ENCODE data around the gene DCAF10.

DCAF10 gene

DNA sequence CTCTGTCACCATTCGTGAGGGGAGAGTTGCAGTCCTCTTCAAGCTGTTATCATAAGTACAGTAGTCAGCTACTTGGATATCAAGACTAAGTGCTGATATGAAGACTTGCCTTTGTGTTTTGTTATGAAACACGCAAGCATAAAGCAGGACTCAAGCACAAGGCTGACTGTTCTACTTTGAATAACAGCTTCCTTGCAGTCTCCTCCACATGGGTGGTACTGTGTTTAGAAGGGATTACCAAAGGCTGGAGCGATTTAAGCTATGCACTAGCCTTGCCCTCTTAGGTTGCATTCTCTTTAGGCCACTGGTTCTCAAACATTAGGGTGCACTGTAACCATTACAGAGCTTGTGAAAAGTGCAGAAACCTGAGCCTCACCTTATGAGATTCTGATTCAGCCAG is 61.9 kb downstream of the DCAF10 start:
- Histone ChIP-seq H3K36me3 (ENCODE audit: control insufficient read depth, insufficient read depth, low read length) (peaks cover 11% of the 10 kb centered on the region), H3K27me3 (replicated peaks; ENCODE audit: control insufficient read depth, insufficient read depth, low read length) (no peaks in the 10 kb centered on the region), H3K4me3 (replicated peaks; ENCODE audit: low read depth, low read length) (no peak overlapping the region)
- no peak for DNase-seq (ENCODE audit: extremely low read depth, insufficient read length)
- TF ChIP-seq, protein P1, sequence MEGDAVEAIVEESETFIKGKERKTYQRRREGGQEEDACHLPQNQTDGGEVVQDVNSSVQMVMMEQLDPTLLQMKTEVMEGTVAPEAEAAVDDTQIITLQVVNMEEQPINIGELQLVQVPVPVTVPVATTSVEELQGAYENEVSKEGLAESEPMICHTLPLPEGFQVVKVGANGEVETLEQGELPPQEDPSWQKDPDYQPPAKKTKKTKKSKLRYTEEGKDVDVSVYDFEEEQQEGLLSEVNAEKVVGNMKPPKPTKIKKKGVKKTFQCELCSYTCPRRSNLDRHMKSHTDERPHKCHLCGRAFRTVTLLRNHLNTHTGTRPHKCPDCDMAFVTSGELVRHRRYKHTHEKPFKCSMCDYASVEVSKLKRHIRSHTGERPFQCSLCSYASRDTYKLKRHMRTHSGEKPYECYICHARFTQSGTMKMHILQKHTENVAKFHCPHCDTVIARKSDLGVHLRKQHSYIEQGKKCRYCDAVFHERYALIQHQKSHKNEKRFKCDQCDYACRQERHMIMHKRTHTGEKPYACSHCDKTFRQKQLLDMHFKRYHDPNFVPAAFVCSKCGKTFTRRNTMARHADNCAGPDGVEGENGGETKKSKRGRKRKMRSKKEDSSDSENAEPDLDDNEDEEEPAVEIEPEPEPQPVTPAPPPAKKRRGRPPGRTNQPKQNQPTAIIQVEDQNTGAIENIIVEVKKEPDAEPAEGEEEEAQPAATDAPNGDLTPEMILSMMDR (IDR thresholded peaks at IDR 0.05; ENCODE audit: insufficient read depth, low read length, poor library complexity, severe bottlenecking) = no peak

DNA sequence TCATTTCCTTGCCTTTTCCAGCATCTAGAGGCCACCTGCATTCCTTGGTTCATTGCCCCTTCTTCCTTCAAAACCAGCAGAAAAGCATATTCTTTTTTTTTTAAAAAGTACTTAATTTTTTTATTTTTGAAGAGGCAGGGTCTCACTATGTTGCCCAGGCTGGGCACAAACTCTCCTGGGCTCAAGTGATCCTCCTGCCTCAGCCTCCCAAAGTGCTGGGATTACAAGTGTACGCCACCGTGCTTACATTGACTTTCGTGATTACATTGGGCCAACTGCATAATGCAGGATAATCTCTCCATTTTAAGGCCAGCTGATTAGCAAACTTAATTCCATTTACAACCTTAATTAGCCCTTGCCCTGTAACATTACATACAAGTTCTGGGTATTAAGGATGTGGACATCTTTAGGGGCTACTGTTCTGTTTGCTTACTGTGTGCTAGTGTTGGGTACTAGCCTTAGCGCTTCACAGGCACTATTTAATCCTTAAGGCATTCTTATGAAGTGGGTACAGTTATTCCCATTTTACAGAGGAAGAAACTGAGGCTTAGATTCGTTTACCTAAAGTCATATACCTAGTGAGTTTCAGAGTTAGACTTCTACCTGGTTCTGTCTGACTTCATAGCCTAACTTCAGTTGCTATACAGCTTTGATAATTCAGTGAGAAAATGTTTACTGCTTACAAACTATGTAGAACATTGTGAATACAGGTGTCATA is 69.6 kb downstream of the DCAF10 start:
- Histone ChIP-seq H3K27me3 (replicated peaks; ENCODE audit: control insufficient read depth, insufficient read depth, low read length) (no peaks in the 10 kb centered on the region), H3K4me3 (replicated peaks; ENCODE audit: low read depth, low read length) (no peak overlapping the region), H3K36me3 (ENCODE audit: control insufficient read depth, insufficient read depth, low read length) (no peaks in the 10 kb centered on the region)
- TF ChIP-seq, protein P1 (IDR thresholded peaks at IDR 0.05; ENCODE audit: insufficient read depth, low read length, poor library complexity, severe bottlenecking) = no peak
- DNase-seq (ENCODE audit: extremely low read depth, insufficient read length) = no peak

DNA sequence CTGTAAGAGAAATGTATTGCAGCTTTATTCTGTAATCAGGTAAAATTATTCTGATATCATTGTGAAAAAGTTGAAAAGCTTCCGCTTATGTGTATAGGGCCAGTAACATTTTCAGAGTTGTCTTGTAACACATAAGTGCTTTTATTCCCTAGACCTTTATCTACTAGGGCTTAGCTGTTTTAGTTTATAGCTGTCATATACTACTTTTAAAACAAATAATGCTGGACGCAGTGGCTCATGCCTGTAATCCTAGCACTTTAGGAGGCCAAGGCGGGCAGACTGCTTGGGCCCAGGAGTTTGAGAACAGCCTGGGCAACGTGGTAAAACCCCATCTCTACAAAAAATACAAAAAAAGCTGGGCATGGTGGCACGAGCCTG is 70.2 kb downstream of the DCAF10 start:
- H3K36me3 ChIP-seq (ENCODE audit: control insufficient read depth, insufficient read depth, low read length) = no peaks in the 10 kb centered on the region
- no peak for DNase-seq (ENCODE audit: extremely low read depth, insufficient read length)
- H3K4me3 ChIP-seq (replicated peaks; ENCODE audit: low read depth, low read length) = no peak overlapping the region
- no peaks in the 10 kb centered on the region for H3K27me3 ChIP-seq (replicated peaks; ENCODE audit: control insufficient read depth, insufficient read depth, low read length)
- TF ChIP-seq, protein P1 (IDR thresholded peaks at IDR 0.05; ENCODE audit: insufficient read depth, low read length, poor library complexity, severe bottlenecking) = no peak

DNA sequence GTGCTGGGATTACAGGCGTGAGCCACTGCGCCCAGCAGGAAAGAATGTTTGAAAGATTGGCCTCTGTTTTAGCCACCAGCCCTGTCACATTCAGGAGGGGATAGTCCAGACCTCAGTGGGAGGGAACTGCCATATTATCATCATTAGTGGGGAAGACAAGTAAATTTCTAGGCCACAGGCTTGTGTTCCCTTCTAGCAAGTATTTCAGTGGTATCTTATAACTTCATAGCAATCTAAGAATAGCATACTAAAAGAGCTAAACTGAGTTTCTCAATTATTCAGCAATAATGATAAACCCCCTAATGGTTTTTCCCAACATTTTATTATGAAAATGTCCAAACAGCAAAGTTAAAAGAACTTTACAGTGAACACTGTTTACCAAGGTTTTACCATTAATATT is 73.4 kb downstream of the DCAF10 start:
- H3K27me3 ChIP-seq (replicated peaks; ENCODE audit: control insufficient read depth, insufficient read depth, low read length) = no peaks in the 10 kb centered on the region
- TF ChIP-seq, protein P1 (IDR thresholded peaks at IDR 0.05; ENCODE audit: insufficient read depth, low read length, poor library complexity, severe bottlenecking) = no peak
- no peaks in the 10 kb centered on the region; the same call in 1 of the 2 replicates for H3K36me3 ChIP-seq (ENCODE audit: control insufficient read depth, insufficient read depth, low read length)
- no peak overlapping the region for H3K4me3 ChIP-seq (replicated peaks; ENCODE audit: low read depth, low read length)
- DNase-seq (ENCODE audit: extremely low read depth, insufficient read length) = no peak

DNA sequence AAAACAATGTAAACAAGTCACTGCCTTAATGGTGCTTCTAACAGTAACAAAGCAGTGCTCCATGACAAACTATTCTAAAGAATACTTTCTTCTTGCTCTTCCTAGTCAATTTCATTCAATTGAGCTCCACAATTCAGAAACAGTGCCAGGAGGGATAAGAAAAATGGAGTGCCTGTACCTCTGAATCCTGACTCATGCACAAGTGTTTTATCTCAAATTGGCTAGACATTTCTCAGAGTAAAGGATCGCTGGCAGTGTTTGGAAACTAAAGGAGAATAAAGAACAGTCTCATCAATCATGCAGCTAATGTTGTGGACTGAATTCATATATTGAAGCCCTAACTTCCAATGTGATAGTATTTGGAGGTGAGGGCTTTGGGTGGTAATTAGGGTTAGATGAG is 75.8 kb downstream of the DCAF10 start:
- TF ChIP-seq, protein P1 (IDR thresholded peaks at IDR 0.05; ENCODE audit: insufficient read depth, low read length, poor library complexity, severe bottlenecking) = no peak
- Histone ChIP-seq H3K27me3 (replicated peaks; ENCODE audit: control insufficient read depth, insufficient read depth, low read length) (no peaks in the 10 kb centered on the region), H3K36me3 (ENCODE audit: control insufficient read depth, insufficient read depth, low read length) (no peaks in the 10 kb centered on the region; the same call in 1 of the 2 replicates), H3K4me3 (replicated peaks; ENCODE audit: low read depth, low read length) (no peak overlapping the region)
- no peak for DNase-seq (ENCODE audit: extremely low read depth, insufficient read length)

Measured in GM06990 (cell line).